IPS-20b (cell line): ENCODE results near the gene GATA6.

ENCODE experiments used
- H3K27ac ChIP-seq: one replicate; pipeline ENCODE4 v1.5.1; 2013; ENCODE audit warnings: low read length
- H3K27me3 ChIP-seq: 2 replicates; pipeline ENCODE4 v1.6.1; 2013; ENCODE audit warnings: mild to moderate bottlenecking, low read length, inconsistent platforms; ENCODE audit not compliant: insufficient read depth
- H3K36me3 ChIP-seq: 2 replicates; pipeline ENCODE4 v1.6.1; 2013; ENCODE audit warnings: low read depth, mild to moderate bottlenecking, inconsistent platforms, low read length, moderate library complexity; ENCODE audit not compliant: insufficient read depth
- H3K4me1 ChIP-seq: 2 replicates; pipeline ENCODE4 v1.6.1; 2013; ENCODE audit warnings: mild to moderate bottlenecking, control low read depth, inconsistent platforms, low read length, moderate library complexity; ENCODE audit not compliant: insufficient read depth
- H3K4me3 ChIP-seq: 2 replicates; pipeline ENCODE4 v1.5.1; 2013; ENCODE audit warnings: mild to moderate bottlenecking, low read length, inconsistent platforms
- H3K9ac ChIP-seq: 2 replicates; pipeline ENCODE4 v1.6.1; 2013; ENCODE audit warnings: low read depth, mild to moderate bottlenecking, inconsistent platforms, low read length, moderate library complexity
- H3K9me3 ChIP-seq: 2 replicates; pipeline ENCODE4 v1.6.1; 2013; ENCODE audit warnings: mild to moderate bottlenecking, low read depth, low read length, inconsistent platforms; ENCODE audit not compliant: insufficient read depth

Gene GATA6

DNA sequence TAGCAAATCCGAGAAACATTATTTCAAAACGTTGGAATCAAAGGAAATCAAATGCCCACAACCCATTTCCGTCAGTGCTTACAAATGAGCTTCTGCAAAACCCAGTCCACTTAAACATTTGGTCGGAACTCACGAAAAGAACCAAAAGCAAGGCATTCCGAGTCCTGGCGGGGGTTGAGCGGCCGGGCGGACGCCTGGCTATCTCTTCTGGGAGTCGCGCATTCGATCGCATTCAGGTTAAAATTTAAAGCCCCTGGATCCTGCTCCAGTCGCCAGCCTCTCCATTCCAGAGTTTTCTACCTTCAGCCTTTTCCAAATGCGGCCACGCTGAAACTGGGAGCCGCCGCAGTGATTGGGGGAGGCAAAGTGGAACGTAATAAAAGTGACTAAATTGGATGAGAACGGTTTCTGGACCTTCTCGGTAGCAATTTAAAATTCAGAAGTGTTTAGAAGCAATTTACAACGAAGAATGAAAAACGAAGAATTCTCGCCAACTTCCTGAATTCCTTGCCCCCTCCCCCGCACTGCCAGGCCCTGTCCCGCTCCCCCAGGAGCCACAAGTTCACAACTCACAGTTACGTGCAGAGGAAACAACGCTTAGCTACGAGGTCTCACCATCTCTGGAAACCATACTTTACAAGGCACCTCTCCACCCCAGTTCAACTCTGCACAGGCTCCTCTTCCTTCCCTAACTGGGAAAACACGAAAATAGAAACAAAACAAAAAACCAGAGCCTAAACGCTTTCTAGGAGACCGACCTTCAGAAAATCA, 1.7 kb upstream of the GATA6 start:
- H3K27me3 ChIP-seq, result peaks cover 100% of the 10 kb centered on the region
- peak overlapping the region; percentile 58 for H3K4me3 ChIP-seq
- H3K9me3 ChIP-seq, result peaks cover 6% of the 10 kb centered on the region; the same call in 1 of the 2 replicates
- peaks cover 4% of the 10 kb centered on the region; the same call in 1 of the 2 replicates for H3K4me1 ChIP-seq
- H3K9ac ChIP-seq, result no peak overlapping the region
- H3K36me3 ChIP-seq, result no peaks in the 10 kb centered on the region; the same call in 1 of the 2 replicates
- H3K27ac ChIP-seq, result no peak overlapping the region

DNA sequence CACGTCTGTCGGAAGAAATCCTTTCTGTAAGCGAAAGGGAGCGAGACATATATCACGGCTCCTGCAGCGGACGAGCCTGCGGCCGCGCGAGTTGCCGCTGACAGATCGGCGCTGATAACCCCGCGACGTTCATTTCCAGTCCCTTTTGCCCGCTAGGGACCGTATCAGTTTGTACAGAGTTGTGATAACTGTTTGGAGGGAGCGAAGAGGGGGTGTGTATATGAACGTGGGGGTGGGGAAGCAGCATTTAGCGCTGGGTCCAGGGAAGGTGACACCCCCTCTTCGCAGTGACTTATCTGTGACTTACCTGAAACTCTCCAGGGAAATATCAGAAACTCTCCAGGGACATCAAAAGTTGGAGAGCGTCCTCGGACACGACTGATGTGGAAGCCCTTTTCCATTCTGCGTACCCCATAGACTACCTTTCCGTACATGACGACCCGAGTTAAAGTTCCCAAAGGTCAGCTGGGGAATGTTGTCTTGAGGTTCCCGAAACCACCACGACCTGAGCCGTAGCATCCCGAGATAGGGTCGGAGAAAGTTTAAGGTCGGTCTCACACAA, 948 bp upstream of the GATA6 start:
- peaks cover 6% of the 10 kb centered on the region; the same call in 1 of the 2 replicates for H3K9me3 ChIP-seq
- no peaks in the 10 kb centered on the region; the same call in 1 of the 2 replicates for H3K36me3 ChIP-seq
- H3K9ac ChIP-seq, result no peak overlapping the region
- H3K27ac ChIP-seq, result no peak overlapping the region
- H3K27me3 ChIP-seq, result peaks cover 100% of the 10 kb centered on the region
- H3K4me1 ChIP-seq, result peaks cover 4% of the 10 kb centered on the region; the same call in 1 of the 2 replicates
- peak overlapping the region; percentile 70 for H3K4me3 ChIP-seq

DNA sequence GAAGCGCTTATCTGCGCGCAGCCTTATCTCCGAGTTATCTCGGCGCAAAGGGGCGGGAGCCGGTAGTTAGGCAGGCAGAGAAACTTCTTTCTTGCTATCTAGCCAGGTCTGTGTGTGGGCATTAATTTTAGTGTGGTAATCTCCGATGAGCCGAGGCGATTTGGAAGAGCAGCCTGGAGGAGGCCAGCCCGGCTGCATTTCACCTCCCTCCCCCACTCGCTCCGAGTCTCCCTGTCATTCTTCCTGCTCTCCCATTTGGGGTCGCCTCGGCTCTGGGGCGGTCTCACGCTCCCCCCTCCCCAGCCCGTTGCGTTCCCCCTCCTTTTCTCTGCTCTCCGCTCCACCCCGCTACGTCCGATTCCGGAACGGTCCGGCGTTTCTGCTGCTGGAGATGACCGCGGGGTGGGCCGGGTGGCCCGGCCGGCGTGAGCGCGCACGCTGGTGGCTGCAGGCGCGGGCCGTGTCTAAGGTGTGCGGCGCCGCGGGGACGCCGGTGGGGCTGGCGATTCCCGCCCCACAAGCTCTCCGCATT, 566 bp downstream of the GATA6 start:
- H3K36me3 ChIP-seq, result no peaks in the 10 kb centered on the region; the same call in 1 of the 2 replicates
- H3K27ac ChIP-seq, result no peak overlapping the region
- peaks cover 100% of the 10 kb centered on the region for H3K27me3 ChIP-seq
- peaks cover 6% of the 10 kb centered on the region; the same call in 1 of the 2 replicates for H3K9me3 ChIP-seq
- H3K4me1 ChIP-seq, result peaks cover 4% of the 10 kb centered on the region; the same call in 1 of the 2 replicates
- peak overlapping the region; percentile 70 for H3K4me3 ChIP-seq
- no peak overlapping the region for H3K9ac ChIP-seq

DNA sequence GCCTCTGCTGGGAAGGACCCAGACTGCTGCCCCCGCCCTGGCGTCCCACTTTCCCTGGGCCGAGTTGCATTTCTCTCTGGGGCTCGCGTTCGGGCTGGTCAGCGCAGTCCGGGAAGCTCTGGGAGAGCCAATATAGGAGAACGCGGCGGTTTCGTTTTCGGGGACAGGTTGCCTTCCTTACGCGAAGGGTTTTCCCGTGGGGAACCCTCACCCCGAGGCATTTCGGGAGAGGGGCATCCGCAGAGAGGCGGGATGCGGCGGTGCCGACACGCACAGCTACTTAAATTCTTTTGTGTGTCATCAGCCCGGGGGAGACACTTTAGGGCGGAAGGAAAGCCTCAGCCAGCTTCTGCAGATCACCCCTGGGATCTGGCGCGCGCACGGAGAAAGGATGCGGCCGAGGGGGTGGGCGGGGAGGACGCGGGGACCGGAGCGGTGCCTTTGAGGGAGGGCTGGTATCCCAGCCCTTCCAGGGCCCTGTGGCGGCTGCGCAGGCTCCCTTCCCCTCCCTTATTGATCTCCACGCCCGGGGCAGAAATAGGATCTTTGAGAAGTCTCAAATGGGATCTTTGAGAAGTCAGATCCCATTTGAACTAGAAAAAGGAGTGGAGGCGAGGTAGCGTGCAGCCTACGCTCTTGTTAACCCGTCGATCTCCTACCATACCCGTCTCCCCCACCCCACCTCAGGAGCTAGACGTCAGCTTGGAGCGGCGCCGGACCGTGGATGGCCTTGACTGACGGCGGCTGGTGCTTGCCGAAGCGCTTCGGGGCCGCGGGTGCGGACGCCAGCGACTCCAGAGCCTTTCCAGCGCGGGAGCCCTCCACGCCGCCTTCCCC, 1.2 kb downstream of the GATA6 start:
- Histone ChIP-seq H3K4me3 (peak overlapping the region; percentile 70), H3K9me3 (peaks cover 6% of the 10 kb centered on the region; the same call in 1 of the 2 replicates), H3K27ac (no peak overlapping the region), H3K27me3 (peaks cover 100% of the 10 kb centered on the region), H3K9ac (no peak overlapping the region), H3K36me3 (no peaks in the 10 kb centered on the region; the same call in 1 of the 2 replicates), H3K4me1 (peaks cover 4% of the 10 kb centered on the region; the same call in 1 of the 2 replicates)

DNA sequence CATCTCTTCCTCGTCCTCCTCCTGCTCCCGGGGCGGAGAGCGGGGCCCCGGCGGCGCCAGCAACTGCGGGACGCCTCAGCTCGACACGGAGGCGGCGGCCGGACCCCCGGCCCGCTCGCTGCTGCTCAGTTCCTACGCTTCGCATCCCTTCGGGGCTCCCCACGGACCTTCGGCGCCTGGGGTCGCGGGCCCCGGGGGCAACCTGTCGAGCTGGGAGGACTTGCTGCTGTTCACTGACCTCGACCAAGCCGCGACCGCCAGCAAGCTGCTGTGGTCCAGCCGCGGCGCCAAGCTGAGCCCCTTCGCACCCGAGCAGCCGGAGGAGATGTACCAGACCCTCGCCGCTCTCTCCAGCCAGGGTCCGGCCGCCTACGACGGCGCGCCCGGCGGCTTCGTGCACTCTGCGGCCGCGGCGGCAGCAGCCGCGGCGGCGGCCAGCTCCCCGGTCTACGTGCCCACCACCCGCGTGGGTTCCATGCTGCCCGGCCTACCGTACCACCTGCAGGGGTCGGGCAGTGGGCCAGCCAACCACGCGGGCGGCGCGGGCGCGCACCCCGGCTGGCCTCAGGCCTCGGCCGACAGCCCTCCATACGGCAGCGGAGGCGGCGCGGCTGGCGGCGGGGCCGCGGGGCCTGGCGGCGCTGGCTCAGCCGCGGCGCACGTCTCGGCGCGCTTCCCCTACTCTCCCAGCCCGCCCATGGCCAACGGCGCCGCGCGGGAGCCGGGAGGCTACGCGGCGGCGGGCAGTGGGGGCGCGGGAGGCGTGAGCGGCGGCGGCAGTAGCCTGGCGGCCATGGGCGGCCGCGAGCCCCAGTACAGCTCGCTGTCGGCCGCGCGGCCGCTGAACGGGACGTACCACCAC, 2.1 kb downstream of the GATA6 start:
- peak overlapping the region; percentile 70; the same call in 1 of the 2 replicates for H3K4me3 ChIP-seq
- H3K27me3 ChIP-seq, result peaks cover 100% of the 10 kb centered on the region
- no peak overlapping the region for H3K9ac ChIP-seq
- H3K27ac ChIP-seq, result no peak overlapping the region
- peaks cover 4% of the 10 kb centered on the region; the same call in 1 of the 2 replicates for H3K4me1 ChIP-seq
- H3K9me3 ChIP-seq, result peaks cover 6% of the 10 kb centered on the region; the same call in 1 of the 2 replicates
- H3K36me3 ChIP-seq, result no peaks in the 10 kb centered on the region; the same call in 1 of the 2 replicates

DNA sequence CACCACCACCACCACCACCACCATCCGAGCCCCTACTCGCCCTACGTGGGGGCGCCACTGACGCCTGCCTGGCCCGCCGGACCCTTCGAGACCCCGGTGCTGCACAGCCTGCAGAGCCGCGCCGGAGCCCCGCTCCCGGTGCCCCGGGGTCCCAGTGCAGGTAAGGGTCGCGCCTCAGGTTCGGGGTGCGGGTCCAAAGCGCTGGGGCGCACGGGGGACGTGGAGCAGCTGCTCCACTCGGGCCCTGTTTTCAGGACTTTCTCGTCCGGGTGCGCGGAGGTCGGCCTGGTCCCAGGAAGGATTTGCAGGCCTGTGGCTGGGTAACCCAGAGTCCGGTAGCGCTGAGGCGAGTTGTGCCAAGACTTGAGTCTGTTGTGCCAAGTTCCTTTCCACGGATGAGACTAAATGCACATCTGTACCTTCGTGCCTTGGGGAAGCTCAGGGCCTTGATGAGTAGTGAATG, 2.8 kb downstream of the GATA6 start:
- H3K4me3 ChIP-seq, result peak overlapping the region; percentile 42; the same call in 1 of the 2 replicates
- H3K27me3 ChIP-seq, result peaks cover 100% of the 10 kb centered on the region
- peaks cover under 1% of the 10 kb centered on the region; the same call in 1 of the 2 replicates for H3K4me1 ChIP-seq
- H3K9me3 ChIP-seq, result peaks cover 6% of the 10 kb centered on the region; the same call in 1 of the 2 replicates
- H3K9ac ChIP-seq, result no peak overlapping the region; the same call in 1 of the 2 replicates
- no peaks in the 10 kb centered on the region; the same call in 1 of the 2 replicates for H3K36me3 ChIP-seq
- H3K27ac ChIP-seq, result no peak overlapping the region

DNA sequence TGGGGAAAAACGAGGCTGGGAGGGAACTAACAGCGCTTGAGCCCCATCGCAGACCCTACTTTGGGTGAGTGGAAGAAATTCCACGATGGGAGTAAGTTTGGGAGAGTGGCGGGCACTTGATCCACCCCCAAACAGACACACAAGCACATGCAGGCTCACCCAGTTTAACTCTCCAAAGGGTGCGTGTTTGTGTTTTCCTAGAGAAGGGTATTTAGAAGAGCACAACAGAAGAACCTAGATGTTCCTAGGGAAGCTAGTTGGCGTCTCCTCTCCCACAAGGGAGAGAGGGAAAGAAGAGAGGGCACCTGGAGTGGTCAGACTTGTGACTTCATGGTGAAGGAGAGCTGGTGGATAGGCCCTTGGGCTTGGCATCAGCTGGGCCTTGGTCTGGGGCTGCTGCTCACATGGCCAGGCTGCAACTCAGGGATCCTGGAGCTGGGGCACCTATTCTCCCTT, 3.2 kb downstream of the GATA6 start:
- H3K4me1 ChIP-seq, result no peaks in the 10 kb centered on the region; the same call in 1 of the 2 replicates
- H3K9ac ChIP-seq, result no peak overlapping the region; the same call in 1 of the 2 replicates
- H3K9me3 ChIP-seq, result peaks cover 6% of the 10 kb centered on the region; the same call in 1 of the 2 replicates
- no peak overlapping the region for H3K27ac ChIP-seq
- peaks cover 100% of the 10 kb centered on the region for H3K27me3 ChIP-seq
- peak overlapping the region; percentile 42; the same call in 1 of the 2 replicates for H3K4me3 ChIP-seq
- no peaks in the 10 kb centered on the region; the same call in 1 of the 2 replicates for H3K36me3 ChIP-seq

DNA sequence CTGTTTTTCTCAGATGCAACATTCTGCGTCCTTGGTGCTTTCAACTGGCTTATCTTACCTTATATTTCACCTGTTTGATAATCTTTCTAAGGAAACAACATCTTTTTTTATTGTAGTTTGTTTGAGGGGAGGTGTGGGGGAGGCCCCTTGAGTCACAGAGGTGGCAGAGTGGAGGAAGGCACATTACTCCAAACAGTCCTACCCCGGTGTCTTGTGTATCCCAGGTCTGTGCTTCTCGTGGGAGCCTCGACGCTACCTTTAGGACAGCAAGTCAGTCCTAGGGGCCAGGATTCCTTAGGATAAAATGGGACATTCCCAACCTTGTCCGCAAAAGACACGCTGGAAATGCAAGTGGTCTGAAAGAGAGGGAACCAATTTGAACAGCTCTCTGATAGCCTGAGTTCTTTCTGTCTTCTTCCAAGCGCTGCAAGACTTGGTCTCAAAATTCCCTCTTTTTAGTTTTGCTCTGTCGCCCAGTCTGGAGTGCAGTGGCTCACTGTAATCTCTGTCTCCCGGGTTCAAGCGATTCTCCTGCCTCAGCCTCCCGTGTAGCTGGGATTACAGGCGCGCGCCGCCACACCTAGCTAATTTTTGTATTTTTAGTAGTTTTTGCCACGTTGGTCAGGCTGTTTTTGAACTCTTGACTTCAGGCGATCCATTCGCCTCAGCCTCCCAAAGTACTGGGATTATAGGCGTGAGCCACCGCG, 4.0 kb downstream of the GATA6 start:
- H3K9me3 ChIP-seq, result peaks cover 6% of the 10 kb centered on the region; the same call in 1 of the 2 replicates
- H3K27ac ChIP-seq, result no peak overlapping the region
- H3K27me3 ChIP-seq, result peaks cover 100% of the 10 kb centered on the region
- H3K36me3 ChIP-seq, result no peaks in the 10 kb centered on the region; the same call in 1 of the 2 replicates
- H3K4me3 ChIP-seq, result no peak overlapping the region
- no peak overlapping the region for H3K9ac ChIP-seq
- no peaks in the 10 kb centered on the region; the same call in 1 of the 2 replicates for H3K4me1 ChIP-seq

DNA sequence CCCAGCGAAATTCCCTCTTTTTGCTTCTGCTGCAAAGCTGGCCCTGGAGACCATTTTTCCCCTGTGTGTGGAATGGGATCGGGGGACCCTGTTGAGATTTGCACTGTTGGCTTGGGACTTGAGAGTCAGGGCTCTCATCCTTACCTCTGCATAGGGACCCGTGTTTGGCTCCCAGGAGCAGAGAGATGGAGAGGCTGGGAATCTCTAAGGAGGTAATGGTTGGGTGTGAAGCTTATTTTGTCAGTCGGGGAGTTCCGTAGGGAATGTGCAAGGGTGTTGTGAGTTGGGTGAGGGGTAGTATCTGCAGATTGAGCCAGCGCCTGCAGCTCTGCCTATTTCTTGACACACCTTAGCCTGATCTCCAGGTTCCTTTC, 4.5 kb downstream of the GATA6 start:
- Histone ChIP-seq H3K27ac (no peak overlapping the region), H3K27me3 (peaks cover 100% of the 10 kb centered on the region), H3K9me3 (peaks cover 6% of the 10 kb centered on the region; the same call in 1 of the 2 replicates), H3K9ac (no peak overlapping the region), H3K36me3 (no peaks in the 10 kb centered on the region; the same call in 1 of the 2 replicates), H3K4me3 (no peak overlapping the region), H3K4me1 (no peaks in the 10 kb centered on the region)
